Stimulated activated CD8-positive, alpha-beta memory T cell treated with anti-CD3 and anti-CD28 coated beads, Interleukin-15, amount 100 ng/mL, for 1 hour (primary cell): Measurements from ENCODE around the gene RFNG.
A peak's percentile ranks its signal among the peaks of the same experiment; 100 is the strongest.

ENCODE experiments used
- DNase-seq: peaks from one replicate; pipeline ENCODE4 v3.0.0-alpha.2; 2020; ENCODE audit warnings: low read depth

The RFNG gene

DNA sequence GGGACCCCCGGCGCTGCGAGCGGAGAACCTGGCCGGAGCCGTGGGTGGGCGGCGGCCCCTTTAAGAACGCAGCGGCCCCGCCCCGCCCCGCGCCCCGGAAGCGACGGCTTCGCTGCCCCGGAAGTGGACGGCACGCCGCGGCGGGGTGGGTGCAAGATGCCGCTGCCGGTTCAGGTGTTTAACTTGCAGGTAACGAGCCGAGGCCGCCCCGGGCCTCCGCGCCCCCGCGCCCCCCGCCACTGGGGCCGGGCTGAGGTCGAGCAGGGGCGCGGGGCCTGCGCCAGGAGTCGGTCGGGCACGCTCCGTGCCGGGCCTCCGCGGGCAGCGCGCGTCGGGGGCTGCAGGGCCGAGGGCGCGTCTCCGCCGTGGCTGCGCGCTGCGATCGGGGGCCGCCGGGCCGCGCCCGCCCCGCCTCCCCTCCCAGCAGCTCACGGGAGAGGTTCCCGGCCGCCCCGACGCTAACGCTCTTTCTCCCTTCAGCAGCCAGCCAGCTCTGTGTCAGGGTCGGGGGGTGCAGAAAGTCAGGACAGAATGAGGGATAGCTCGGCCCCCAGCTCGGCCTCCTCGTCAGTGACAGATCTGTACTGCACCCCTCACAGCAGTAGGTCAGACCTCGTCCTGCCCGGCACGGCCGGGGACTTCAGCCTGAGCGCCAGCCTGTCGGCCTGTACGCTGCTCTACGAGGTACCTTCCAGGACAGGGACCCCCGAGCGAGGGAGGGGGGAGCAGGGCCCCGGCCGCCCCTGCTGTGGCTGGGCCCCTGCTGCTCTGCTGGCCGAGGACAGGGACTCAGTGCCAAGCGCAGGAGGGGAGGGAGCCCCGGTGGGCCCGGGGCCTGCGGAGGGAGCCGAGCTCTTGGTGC is at the start of gene RFNG, which contains the start of gene GPS1:
Gene RFNG (minus strand): TSS at position 36 of the 862 bp plus-strand sequence. CDS start 45 bp downstream, outside the sequence.
Gene GPS1 (plus strand): TSS at position 123 of the 862 bp plus-strand sequence. CDS start 34 bp downstream, at position 157.
- peak; percentile 64 for DNase-seq

DNA sequence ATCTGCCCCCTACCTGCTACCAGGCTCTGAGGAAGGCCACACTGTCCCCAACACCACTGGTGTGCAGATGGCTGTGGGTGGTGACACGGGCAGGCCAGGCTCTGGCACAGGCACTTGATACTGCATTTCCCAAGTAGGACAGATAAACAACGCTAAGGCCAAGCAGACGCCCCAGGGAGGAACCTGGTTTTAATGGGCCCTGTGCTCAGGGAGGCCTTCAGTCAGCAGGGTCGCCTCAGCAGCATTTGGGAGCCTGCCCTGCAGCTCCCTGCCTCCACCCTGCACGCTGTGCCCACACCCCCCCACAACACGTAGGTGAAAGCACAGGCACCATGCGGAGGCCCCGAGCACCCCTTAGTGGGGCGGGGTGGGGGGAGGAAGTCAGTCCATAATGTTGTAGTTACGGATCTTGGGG is 49.7 kb upstream of the RFNG start:
- no peak for DNase-seq

DNA sequence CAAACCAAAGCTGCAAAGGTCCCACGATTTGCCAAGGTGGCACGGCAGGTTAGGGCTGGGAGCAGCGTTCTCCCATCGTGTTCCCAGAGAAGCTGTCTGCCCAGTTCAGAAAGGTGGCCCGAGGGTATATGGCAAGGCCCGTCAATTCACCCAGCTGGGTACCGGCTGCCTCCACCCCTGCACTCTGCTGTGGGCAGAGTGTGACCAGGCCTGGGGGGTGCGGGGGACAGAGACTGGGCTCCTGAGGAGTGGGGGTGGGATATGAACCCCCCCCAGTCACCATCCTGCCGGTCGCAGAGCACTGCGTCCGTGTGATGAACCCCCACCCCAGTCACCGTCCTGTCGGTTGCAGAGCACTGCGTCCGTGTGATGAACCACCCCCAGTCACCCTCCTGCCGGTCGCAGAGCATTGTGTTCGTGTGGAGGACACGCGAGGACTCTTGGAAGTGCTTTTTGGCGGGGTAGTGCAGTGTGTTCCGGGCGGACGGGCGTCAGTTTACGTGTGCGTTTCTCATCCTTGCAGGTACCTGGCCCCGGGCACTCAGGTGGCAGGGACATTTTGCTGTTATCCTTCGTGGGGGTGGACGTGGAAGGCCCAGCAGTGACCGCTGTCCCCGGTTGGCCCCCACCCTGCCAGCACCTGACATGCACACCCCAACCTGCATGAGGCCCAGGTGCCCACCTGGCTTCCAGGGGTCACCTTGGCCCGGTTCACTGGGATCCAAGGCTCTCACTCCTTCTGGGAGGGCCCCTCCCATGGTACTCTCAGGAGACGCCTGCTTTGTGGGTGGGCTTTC is 49.1 kb upstream of the RFNG start:
- DNase-seq, result no peak

DNA sequence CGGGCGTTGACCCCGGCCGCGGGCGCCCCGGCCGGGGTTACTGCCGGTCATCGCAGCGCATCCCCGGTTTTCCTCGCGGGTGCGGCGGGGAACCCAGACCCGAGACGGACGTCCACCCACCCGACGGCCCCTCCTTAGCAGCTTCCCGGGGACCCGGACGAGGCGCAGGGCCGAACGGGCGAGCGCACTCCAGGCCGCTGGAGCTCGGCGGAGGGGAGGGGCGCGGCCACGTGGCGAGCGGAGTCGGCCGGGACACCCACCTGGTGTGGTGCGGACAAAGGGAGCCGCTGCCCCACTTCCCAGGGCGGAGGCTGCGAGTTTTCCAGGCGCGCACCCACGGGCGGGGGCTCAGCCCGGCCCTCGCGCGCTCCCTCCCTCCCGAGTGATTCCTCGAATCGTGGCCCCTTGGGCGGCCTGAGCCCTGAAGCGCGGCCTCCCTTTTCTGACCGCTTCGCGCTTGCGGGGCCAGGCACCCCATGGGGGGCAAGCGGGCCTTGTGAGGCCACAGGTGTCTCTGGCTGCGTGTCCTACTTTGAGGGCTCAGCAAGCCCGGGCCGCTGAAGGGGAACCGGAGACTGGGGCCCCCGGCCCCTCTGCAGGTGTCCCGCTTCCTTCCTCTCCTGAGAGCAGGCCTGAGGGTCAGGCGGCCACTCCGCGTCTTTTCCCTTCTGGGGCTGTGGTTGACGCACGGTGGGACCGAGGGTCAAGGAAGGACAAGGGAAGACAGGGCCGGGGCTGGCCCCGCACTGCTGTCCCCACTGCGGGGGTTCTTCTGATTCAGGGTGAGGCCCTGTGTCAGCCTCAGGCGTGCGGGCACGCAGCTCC is 47.5 kb upstream of the RFNG start:
- no peak for DNase-seq

GRCh38 chr17:82098169-82098938 is 46.7 kb upstream of the RFNG start, which contains the start of gene FASN:
Gene FASN, minus strand, starts transcription at chr17:82098236. Its CDS starts 1,791 bp downstream, at chr17:82096445.
- DNase-seq, result peak; percentile 75

GRCh38 chr17:82097919-82098168 is 46.2 kb upstream of the RFNG start:
- no peak for DNase-seq

- DNase-seq, result no peak
These were observed 45.7 kb upstream of the RFNG start for GRCh38 chr17:82097184-82097918.

- no peak for DNase-seq
These were observed 45.1 kb upstream of the RFNG start for GRCh38 chr17:82096709-82097183.

DNA sequence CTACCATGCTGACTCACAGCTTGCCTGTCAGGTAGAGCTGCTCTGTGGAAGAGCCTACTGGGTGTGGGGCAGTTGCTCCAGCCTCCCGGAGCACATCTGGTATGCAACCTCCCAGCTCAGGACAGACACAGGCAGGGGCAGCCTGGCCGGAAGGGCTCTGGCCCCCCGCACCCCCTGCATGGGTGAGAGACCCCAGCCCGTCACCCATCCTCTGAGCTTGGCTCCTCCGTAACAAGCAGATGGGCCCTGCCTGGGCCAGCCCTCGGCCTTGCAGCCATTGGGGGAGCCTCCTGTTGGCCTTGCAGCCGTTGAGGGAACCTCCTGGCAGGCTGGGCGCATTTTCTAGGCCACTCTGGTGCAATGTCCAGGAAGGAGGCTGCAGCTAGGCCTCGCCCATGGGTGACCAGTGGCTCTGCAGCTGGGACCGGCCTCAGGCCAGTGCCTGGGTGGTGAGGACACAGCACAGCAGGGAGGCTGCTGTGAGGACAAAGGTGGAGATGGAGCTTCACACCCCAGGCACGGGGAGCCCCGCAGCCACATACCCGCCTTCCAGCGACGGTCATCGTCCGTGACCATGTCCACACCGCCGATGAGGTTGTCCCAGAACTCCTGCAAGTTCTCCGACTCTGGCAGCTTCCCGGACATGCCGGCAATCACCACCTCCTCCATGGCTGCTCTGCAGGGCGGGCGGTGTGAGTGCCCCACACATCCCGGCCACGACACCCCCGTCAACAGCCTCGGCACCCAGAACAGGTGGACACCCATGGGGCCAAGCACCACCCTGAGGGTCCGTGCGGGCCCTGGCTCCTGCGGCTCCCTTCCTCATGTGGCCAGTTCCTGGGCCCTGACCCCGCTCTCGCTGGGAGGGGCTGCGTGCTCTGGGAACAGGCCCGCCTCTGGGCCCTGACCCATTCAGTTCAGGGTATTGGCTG is 44.4 kb upstream of the RFNG start:
- DNase-seq, result no peak

DNA sequence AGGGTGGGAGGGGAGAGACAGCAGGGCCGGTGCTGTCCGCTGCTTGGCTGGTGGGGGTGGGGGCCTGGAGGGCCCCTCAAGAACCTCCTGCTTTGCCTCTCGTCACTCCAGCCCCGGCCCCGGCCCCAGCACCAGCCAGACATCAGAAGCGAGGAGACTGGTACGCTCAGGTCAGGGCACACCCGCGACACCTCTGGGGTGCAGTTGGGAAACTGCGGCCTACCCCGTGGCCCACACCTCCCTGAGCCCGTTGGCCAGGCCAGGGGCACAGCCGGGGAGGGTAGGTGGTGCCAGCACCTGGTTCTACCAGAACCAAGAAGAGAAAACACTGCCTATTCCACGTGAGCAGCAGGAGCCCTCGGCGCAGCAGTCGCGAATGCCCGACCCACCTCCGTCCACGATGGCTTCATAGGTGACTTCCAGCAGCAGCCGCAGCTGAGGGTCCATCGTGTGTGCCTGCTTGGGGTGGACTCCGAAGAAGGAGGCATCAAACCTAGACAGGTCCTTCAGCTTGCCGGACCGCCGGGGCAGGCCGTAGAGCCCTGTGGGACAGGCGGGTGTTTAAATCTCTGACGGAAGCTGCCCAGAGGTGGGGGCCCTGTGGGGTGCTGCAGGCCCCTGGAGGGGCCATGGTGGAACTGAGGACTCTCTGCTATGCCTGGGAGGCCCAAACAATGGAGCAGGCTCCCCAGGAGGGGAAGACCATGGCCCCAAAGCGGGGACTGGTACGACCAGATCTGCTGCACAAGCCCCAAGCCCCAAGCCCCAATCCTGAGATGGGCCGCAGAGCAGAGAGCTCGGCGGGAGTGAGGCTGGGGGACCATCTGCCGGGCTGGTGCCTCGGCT is 43.5 kb upstream of the RFNG start:
- DNase-seq, result no peak

GRCh38 chr17:82092995-82093751 is 41.6 kb upstream of the RFNG start:
- no peak for DNase-seq

DNA sequence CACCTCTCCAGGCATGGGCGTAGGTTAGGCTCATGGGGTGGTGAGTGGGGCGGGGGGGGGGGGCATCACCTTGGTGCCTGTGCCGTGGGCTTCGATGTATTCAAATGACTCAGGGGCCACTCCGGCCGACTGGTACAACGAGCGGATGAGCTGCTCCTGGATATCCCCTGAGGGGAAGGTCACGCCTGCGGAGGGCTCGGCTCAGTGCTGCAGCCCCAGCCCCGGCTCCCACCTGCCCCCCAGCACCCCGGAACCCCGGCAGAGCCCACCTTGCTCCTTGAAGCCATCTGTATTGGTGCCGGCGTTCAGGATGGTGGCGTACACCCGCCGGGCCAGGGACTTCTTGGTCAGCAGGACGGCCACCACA is 41.0 kb upstream of the RFNG start:
- DNase-seq, result no peak

DNA sequence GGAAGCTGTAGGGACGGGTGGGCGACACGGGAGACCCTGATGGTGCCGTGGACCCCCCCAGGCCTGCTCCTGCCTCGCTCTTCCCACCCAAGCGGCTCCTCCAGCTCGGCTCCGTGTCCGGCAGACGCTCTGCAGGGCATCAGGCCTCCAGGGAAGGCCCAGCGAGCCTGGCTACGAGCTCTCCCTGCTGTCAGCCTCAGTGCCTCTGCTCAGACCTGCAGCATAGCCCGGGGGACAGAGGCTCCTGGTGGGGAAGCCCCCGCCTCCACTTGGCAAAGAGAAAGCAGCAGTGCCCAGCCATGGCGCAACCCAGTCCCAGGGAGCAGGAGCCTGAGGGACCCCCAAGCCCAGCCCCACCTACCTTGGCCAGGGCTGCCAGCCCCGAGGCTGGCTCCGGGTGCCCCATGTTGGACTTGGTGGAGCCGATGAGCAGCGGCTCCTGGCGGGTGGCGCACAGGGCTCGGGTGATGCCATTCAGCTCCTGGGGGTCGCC is 40.5 kb upstream of the RFNG start:
- no peak for DNase-seq

- DNase-seq, result no peak
These were observed 39.9 kb upstream of the RFNG start for GRCh38 chr17:82091264-82092066.

GRCh38 chr17:82090549-82091263 is 39.1 kb upstream of the RFNG start:
- no peak for DNase-seq
